ENCODE results near the gene ATP8B1. TPM values are rescaled to one million over a fixed set of nuclear protein-coding genes. Genes with fewer than 3 reads are reported as not detected.

ATP8B1 gene
- total RNA-seq, 1 experiment from 2014 or later, result 5.6 TPM

- no peak overlapping the region for H3K27ac Mint-ChIP-seq
- TF ChIP-seq ARID4B (CRISPR knock-in tag; IDR thresholded peaks at IDR 0.05; ENCODE audit: borderline replicate concordance) (no peak), NR1H2 (CRISPR knock-in tag; IDR thresholded peaks at IDR 0.05) (no peak), PRRX2 (CRISPR knock-in tag; IDR thresholded peaks at IDR 0.05) (no peak), FOXK1 (CRISPR knock-in tag; IDR thresholded peaks at IDR 0.05) (no peak), E2F1 (CRISPR knock-in tag; IDR thresholded peaks at IDR 0.05) (no peak), ZNF317 (CRISPR knock-in tag; IDR thresholded peaks at IDR 0.05; ENCODE audit: borderline replicate concordance, low read depth) (no peak), E2F5 (CRISPR knock-in tag; IDR thresholded peaks at IDR 0.05) (no peak), JAZF1 (CRISPR knock-in tag; IDR thresholded peaks at IDR 0.05) (no peak), ERG (CRISPR knock-in tag; IDR thresholded peaks at IDR 0.05) (no peak)
- peaks cover under 1% of the 10 kb centered on the region for H3K9me3 Mint-ChIP-seq
- no peak for DNase-seq (ENCODE audit: low spot score)
- no peak for ATAC-seq
- no peaks in the 10 kb centered on the region for H3K4me1 Mint-ChIP-seq
- H3K36me3 Mint-ChIP-seq, result peaks cover 3% of the 10 kb centered on the region; the same call in 1 of the 2 replicates
- H3K27me3 Mint-ChIP-seq (ENCODE audit: low read depth), result no peaks in the 10 kb centered on the region
- H3K4me3 Mint-ChIP-seq, result no peak overlapping the region
- POLR2A ChIA-PET, result no interaction called here
- CTCF ChIA-PET, result no interaction called here
These were observed 136.2 kb downstream of the ATP8B1 start for GRCh38 chr18:57666818-57667497.

- Mint-ChIP-seq H3K27me3 (ENCODE audit: low read depth) (no peaks in the 10 kb centered on the region), H3K4me1 (no peaks in the 10 kb centered on the region), H3K36me3 (peaks cover 10% of the 10 kb centered on the region), H3K27ac (no peak overlapping the region), H3K9me3 (no peaks in the 10 kb centered on the region; the same call in 1 of the 2 replicates), H3K4me3 (no peak overlapping the region)
- DNase-seq (ENCODE audit: low spot score), result no peak
- ATAC-seq, result no peak
- TF ChIP-seq ZNF423 (CRISPR knock-in tag; IDR thresholded peaks at IDR 0.05), result no peak
- TF ChIP-seq SOX15 (CRISPR knock-in tag; IDR thresholded peaks at IDR 0.05), result no peak
- TF ChIP-seq JUN (CRISPR knock-in tag; IDR thresholded peaks at IDR 0.05), result no peak
- no peak for TF ChIP-seq ATF1 (CRISPR knock-in tag; IDR thresholded peaks at IDR 0.05)
- ChIA-PET CTCF (no interaction called here), POLR2A (no interaction called here)
These were observed 138.4 kb downstream of the ATP8B1 start for GRCh38 chr18:57664568-57665165.

GRCh38 chr18:57660961-57661360 is 142.2 kb downstream of the ATP8B1 start:
- Mint-ChIP-seq H3K36me3 (peaks cover 12% of the 10 kb centered on the region), H3K27ac (no peak overlapping the region), H3K27me3 (ENCODE audit: low read depth) (no peaks in the 10 kb centered on the region), H3K9me3 (no peaks in the 10 kb centered on the region; the same call in 1 of the 2 replicates), H3K4me1 (no peaks in the 10 kb centered on the region), H3K4me3 (no peak overlapping the region)
- DNase-seq (ENCODE audit: low spot score) (no peak), ATAC-seq (no peak)
- ChIA-PET CTCF (no interaction called here), POLR2A (no interaction called here)
- TF ChIP-seq SMAD3 (CRISPR knock-in tag; IDR thresholded peaks at IDR 0.05; ENCODE audit: borderline replicate concordance) (no peak), KAT7 (CRISPR knock-in tag; IDR thresholded peaks at IDR 0.05; ENCODE audit: borderline replicate concordance) (no peak), ZNF232 (CRISPR knock-in tag; IDR thresholded peaks at IDR 0.05) (no peak), ZBTB43 (CRISPR knock-in tag; IDR thresholded peaks at IDR 0.05) (no peak), ZNF263 (CRISPR knock-in tag; IDR thresholded peaks at IDR 0.05; ENCODE audit: low read depth) (no peak), AR (CRISPR knock-in tag; IDR thresholded peaks at IDR 0.05) (no peak), TEAD4 (CRISPR knock-in tag; IDR thresholded peaks at IDR 0.05) (no peak), CBFB (CRISPR knock-in tag; IDR thresholded peaks at IDR 0.05; ENCODE audit: low read depth) (no peak)
